Stimulated activated CD8-positive, alpha-beta memory T cell treated with anti-CD3 and anti-CD28 coated beads, Interleukin-15, amount 100 ng/mL, for 24 hours (primary cell): Measurements from ENCODE around the gene TAC4.

ENCODE experiments used
- DNase-seq: peaks from one replicate; pipeline ENCODE4 v3.0.0-alpha.2; 2020; ENCODE audit warnings: low read depth

Gene TAC4, protein sequence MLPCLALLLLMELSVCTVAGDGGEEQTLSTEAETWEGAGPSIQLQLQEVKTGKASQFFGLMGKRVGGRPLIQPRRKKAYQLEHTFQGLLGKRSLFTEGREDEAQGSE

GRCh38 chr17:49848019-49848473, at the start of gene TAC4:
TAC4 (minus strand) TSS chr17:49848069; CDS start chr17:49848017, 52 bp downstream.
- DNase-seq: no peak

DNA sequence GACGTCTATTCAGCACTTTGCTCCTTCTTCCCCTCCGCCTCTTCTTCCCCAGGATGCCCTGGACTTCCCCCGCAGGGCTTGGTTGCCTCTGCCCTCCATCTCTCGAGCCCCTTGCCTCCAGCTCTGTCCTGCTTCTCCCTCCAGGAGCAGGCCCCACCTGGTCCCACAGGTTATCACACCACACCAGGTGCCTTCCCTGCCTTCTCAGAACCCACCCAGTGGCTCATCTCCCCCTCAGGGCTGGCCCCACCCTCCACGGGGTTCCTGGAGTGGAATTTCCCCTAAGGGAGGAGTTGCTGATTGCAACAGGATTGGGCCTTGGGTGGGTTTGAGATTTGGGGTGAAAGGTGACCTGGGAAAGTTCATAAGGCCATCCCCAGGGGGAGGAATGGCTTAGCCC, 49.0 kb upstream of the TAC4 start:
- DNase-seq: no peak

DNA sequence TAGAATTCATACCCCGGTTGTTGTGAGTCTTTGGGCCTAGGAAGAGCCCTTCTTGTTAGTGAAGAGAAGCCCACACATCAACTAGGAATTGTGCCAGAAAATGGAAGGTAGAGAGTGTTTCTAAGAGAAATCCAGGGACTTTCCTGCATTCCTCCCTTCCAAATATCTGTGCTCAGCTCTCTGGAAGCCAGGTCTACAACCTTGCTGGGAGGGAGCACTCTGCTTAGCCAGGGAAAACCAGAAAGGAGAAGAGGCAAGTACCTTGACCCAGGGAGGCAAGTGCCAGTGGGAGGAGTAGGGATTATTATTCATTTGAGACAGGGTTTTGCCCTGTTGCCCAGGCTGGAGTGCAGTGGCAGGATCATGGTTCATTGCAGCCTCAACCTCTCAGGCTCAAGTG, 48.4 kb upstream of the TAC4 start:
- no peak for DNase-seq

GRCh38 chr17:49895812-49896211, 47.9 kb upstream of the TAC4 start:
- no peak for DNase-seq

DNA sequence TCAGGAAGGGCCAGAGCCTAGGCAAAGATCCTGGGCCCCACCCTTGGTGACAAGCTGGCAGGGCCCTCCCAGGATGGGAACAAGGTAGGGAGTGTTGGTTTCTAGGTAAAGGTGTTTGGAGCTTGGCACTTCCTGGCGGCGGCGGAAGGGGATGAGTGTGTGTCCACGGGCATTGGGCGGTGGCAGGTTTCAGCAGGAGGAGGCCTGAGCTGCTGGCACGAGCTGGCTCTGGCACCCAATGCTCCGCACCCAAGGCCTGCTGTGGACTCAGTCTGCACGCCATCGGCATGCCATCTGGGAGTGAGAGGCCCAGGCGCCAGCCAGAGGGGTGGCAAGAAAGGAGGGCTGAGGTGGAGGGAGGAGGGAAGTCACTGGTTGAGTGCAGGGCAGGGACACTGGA, 46.9 kb upstream of the TAC4 start:
- DNase-seq: no peak

- no peak for DNase-seq
Measured at GRCh38 chr17:49891694-49892389, 44.0 kb upstream of the TAC4 start.

DNA sequence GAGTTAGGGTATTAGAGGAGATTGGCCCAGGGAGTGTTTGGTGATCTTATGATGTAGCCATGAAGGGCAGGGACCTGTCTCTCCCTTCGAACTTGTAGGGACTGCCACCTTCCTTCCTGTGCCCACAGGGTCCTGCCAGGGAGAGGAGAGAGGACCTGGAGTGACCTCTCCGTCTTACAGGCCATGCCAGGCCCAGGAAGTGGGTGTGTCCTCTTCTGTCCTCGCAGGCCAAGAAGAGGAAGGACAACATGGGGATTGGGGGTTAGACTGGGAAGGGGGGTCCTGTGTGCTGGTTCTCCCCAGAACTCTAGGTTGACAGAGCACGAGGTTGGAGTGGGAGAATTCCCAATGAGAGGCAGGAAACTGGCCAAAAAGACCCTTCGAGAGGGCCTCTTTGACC, 43.4 kb upstream of the TAC4 start:
- no peak for DNase-seq

- no peak for DNase-seq
Measured at GRCh38 chr17:49890852-49891251, 43.0 kb upstream of the TAC4 start.

DNA sequence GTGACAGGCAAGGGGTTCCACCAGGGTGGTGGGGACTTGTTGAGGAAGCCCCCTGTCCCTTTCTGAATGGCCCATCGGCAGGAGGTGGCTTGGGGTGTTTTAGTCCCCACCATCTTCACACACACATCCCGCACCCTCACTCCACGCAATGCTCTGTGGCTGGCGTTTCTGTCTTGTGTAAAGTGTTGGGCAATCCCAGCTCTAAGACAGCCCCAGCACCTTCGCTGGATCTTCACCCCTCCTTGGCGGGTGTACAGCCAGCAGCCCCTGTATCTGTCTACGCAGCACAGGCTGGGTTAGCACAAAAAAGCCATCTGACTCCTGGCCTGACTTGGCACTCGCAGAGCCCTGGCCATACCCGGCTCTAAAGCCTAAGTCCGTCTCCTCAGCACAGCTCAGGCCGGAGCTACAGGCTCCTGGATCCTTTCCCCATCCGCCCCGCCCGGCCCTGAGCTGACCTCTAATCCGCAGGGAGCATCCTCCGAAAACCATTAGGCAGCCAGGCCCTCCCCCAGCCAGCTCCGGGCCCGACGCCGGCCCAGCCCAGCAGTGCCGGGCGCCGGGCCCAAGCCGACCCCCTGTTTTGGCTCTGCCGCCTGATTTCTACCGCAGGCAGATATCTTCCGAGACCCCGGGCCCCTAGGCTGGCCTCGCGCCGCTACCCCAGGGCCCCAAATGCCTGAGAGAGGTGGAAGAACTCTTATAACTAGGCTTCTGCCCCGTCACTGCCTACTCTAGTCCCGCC, 42.4 kb upstream of the TAC4 start:
- no peak for DNase-seq

DNA sequence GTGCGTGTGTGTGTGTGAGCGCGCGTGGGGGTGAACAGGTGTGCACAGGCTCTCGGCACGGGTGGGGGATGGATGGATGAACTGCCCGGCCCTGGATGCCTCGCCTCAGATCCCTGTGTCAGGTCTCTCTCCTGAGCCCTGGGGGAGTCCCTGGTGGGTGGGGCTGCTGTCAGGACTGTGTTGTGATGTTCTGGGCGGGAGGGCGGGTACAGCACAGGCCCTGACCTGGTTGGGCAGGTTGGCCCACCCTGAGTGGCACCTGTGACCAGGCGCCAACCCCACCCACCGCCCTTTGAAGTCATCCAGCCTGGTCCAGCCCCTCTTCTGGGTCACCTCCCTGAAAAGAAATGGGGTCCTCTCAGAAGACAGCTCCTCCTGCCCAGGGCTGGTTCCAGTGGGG, 41.6 kb upstream of the TAC4 start:
- no peak for DNase-seq

GRCh38 chr17:49887744-49888360, 40.0 kb upstream of the TAC4 start:
- DNase-seq: no peak

DNA sequence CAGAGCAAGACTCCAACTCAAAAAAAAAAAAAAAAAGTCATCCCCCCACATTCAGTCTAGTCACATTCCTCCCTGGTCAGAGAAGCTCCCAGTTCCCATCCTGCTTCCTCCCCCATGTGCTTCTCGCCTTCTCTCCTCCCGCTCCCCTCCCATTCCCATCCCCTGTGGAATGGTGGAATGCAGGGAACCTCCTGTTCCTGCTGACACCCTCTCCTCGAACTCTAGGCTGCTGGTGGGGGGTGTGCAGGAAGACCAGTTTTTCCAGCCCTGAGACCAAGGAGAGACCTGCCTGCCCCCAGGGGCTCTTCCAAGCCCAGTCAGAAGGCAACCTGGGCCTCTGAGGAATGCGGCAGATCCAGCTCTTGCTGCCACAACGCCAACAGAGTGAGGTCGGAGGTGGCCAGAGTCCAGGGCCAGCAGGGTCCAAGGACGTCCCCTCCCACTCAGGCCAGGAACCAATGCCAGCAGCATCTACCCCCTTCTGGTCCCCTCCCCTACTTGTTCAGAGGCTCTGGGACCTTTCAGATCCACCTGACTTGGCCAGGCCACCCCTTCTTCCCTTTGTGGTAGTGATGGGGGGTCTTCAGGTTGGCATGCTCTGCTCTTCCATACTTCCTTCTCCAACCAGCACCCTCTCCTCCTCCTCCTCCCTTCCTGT, 39.3 kb upstream of the TAC4 start:
- no peak for DNase-seq

- DNase-seq: no peak
Measured at GRCh38 chr17:49886036-49886435, 38.2 kb upstream of the TAC4 start.

- no peak for DNase-seq
Measured at GRCh38 chr17:49882434-49882833, 34.6 kb upstream of the TAC4 start.

- DNase-seq: no peak
Measured at GRCh38 chr17:49881054-49881402, 33.2 kb upstream of the TAC4 start.

GRCh38 chr17:49880291-49881053, 32.6 kb upstream of the TAC4 start:
- peak; percentile 45 for DNase-seq

- no peak for DNase-seq
Measured at GRCh38 chr17:49878931-49879904, 31.3 kb upstream of the TAC4 start.

GRCh38 chr17:49875685-49876084, 27.8 kb upstream of the TAC4 start:
- no peak for DNase-seq

- DNase-seq: no peak
Measured at GRCh38 chr17:49874911-49875310, 27.0 kb upstream of the TAC4 start.

DNA sequence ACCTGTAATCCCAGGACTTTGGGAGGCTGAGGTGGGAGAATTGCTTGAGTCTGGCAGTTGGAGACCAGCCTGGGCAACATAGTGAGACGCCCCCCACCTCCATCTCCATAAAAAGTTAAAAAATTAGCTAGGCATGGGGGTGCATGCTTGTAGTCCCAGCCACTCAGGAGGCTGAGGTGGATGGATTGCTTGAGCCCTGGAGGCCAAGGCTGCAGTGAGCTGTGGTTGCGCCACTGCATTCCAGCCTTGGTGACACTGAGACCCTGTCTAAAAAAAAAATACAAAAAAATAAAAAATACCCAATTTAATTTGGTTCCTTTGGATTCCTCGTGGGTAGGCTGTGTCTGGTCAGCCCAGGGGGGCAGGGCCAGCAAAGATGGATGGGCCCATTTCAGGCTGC, 26.1 kb upstream of the TAC4 start:
- no peak for DNase-seq

DNA sequence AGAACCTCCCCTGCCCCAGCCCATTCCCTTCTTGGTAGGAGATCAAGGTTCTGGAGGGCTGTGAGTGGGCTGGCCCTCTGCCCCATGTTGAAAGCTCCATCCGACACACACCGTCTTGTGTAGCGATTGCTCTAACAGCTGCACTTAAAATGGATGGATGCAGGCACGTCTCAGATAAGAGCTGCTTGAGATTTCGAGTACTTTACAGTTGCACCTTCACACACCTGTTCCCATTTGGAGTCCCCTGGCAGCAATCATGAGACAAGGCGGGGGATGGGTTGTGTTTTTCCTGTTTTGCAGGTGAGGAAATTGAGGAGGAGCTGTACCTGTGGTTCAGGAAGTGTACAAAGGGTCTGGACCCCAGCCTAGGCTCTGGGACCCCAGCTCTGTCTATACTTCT, 25.6 kb upstream of the TAC4 start:
- no peak for DNase-seq
